ENCODE data around the gene YAE1.

YAE1 gene

DNA sequence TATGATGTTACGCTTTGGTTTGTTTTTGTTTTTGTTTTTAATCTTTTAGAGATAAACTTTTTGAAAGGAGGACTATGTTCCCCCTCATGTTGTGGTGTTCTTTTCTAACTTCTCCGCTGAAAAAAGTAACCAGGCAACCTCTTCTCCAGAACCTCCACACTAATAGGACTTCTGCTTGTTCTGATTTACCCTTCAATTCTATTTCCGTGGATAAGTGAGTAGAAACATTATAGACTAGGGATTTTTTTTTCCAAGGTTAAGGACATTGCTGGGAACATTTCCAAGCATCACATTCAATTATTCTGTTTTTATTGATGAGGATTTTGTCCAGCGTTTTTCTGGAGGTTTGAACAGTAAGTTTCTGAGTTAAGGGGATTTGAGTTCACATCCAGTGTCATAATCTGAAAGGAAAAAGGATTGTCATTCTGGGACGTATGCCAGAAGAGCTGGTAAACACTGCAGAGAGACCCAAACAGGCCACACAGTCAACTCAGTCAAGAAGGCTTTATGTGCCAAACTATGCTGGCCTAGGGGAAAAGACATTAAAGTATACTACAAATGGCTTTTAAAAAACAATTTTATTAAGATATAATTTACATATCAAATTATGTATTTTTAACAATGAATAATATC is 28.9 kb downstream of the YAE1 start:
- Histone ChIP-seq H3K27ac (no peak overlapping the region), H3K36me3 (no peaks in the 10 kb centered on the region), H3K4me3 (ENCODE audit: low read depth in 1 of 2, low read length in 1 of 2) (no peak overlapping the region), H3K4me1 (ENCODE audit: control insufficient read depth in 1 of 2, insufficient read depth in 1 of 2, low read depth in 1 of 2, low read length in 1 of 2) (no peaks in the 10 kb centered on the region), H3K27me3 (peaks cover 2% of the 10 kb centered on the region), H3K9me3 (no peaks in the 10 kb centered on the region)
- TF ChIP-seq, protein P1, sequence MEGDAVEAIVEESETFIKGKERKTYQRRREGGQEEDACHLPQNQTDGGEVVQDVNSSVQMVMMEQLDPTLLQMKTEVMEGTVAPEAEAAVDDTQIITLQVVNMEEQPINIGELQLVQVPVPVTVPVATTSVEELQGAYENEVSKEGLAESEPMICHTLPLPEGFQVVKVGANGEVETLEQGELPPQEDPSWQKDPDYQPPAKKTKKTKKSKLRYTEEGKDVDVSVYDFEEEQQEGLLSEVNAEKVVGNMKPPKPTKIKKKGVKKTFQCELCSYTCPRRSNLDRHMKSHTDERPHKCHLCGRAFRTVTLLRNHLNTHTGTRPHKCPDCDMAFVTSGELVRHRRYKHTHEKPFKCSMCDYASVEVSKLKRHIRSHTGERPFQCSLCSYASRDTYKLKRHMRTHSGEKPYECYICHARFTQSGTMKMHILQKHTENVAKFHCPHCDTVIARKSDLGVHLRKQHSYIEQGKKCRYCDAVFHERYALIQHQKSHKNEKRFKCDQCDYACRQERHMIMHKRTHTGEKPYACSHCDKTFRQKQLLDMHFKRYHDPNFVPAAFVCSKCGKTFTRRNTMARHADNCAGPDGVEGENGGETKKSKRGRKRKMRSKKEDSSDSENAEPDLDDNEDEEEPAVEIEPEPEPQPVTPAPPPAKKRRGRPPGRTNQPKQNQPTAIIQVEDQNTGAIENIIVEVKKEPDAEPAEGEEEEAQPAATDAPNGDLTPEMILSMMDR (IDR thresholded peaks at IDR 0.05): no peak

DNA sequence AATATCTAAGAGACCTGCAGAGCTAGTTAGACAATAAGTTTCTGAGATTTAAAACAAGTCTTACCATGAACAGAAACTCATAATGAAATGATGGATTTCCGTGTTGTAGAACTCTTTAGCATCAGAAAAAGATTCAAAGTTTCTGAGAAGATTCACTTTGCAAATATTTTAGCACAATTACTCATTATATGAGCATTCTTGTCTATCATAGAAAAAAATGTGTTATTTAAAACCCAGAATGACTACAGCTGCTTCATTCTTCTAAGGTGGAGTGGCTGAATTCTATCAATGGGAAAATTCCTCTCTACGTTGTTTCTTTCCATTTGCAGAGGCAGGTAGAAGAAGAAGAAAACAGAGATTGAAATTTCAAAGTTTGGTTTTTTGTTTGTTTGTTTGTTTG is 36.1 kb downstream of the YAE1 start:
- TF ChIP-seq, protein P1 (IDR thresholded peaks at IDR 0.05): no peak
- Histone ChIP-seq H3K4me3 (ENCODE audit: low read depth in 1 of 2, low read length in 1 of 2) (no peak overlapping the region), H3K4me1 (ENCODE audit: control insufficient read depth in 1 of 2, insufficient read depth in 1 of 2, low read depth in 1 of 2, low read length in 1 of 2) (no peaks in the 10 kb centered on the region), H3K27me3 (peaks cover 16% of the 10 kb centered on the region), H3K36me3 (no peaks in the 10 kb centered on the region), H3K27ac (no peak overlapping the region), H3K9me3 (no peaks in the 10 kb centered on the region)

DNA sequence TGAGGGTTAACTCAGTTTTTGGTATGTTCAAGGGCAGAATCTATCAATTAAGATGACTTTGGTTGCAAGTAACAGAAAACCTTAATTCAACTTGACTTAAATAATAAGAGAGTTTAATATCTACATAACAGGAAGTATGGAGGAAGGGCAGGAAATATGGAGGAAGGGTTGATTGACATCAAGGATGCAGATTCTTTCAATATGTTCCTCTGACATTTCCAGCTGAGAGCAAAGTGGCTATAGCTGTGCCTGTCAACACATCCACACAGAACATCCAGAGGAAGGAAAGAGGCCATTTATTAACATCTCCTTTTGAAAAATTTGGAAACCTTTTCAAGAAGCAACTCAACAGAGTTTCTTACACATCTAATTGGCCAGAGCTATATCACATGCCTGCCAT is 37.7 kb downstream of the YAE1 start:
- Histone ChIP-seq H3K27me3 (peaks cover 32% of the 10 kb centered on the region), H3K27ac (no peak overlapping the region), H3K4me3 (ENCODE audit: low read depth in 1 of 2, low read length in 1 of 2) (no peak overlapping the region), H3K4me1 (ENCODE audit: control insufficient read depth in 1 of 2, insufficient read depth in 1 of 2, low read depth in 1 of 2, low read length in 1 of 2) (no peaks in the 10 kb centered on the region), H3K36me3 (no peaks in the 10 kb centered on the region), H3K9me3 (no peaks in the 10 kb centered on the region)
- TF ChIP-seq, protein P1 (IDR thresholded peaks at IDR 0.05): no peak

DNA sequence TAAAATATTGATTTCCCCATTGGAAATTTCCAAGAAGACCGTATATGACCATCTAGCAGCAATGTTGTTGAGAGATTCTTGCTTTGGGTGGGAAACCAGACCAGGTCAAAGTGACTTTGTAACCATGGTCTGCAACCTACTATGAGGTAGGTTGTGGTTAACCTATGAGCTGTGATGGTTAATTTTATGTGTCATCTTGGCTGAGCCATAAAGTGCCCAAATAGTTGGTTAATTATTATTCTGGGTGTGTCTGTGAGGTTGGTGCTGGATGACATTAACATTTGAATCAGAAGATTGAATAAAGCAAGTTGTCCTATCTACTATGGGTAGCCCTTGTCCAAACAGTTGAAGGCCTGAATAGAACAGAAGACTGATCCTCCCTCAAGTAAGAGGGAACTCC is 38.9 kb downstream of the YAE1 start:
- Histone ChIP-seq H3K9me3 (no peaks in the 10 kb centered on the region), H3K4me3 (ENCODE audit: low read depth in 1 of 2, low read length in 1 of 2) (no peak overlapping the region), H3K36me3 (no peaks in the 10 kb centered on the region), H3K27ac (no peak overlapping the region), H3K27me3 (peaks cover 43% of the 10 kb centered on the region), H3K4me1 (ENCODE audit: control insufficient read depth in 1 of 2, insufficient read depth in 1 of 2, low read depth in 1 of 2, low read length in 1 of 2) (peaks cover 0 to 5% of the 10 kb centered on the region in 2 experiments)
- TF ChIP-seq, protein P1 (IDR thresholded peaks at IDR 0.05): no peak

DNA sequence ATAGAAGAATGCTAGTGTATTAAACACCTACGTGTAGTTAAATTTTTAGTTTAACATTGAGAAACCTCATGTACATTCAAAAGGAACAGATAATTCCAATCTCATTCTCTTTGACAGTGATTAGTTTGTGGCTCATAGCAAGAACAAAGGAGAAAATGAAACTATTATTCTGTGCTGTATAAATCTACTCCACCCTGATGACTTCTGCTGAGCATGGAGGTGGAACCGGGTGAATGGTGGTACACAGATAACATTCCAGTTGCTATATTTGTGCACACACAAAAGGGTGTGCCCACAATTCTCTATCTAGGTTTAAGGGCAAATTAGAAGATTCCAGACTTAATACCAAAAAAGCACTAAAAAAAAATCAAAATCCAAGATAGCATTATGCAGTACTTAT is 40.1 kb downstream of the YAE1 start:
- Histone ChIP-seq H3K27me3 (peaks cover 56% of the 10 kb centered on the region), H3K4me3 (ENCODE audit: low read depth in 1 of 2, low read length in 1 of 2) (no peak overlapping the region), H3K36me3 (no peaks in the 10 kb centered on the region), H3K4me1 (ENCODE audit: control insufficient read depth in 1 of 2, insufficient read depth in 1 of 2, low read depth in 1 of 2, low read length in 1 of 2) (peaks cover 0 to 5% of the 10 kb centered on the region in 2 experiments), H3K27ac (no peak overlapping the region), H3K9me3 (no peaks in the 10 kb centered on the region)
- TF ChIP-seq, protein P1 (IDR thresholded peaks at IDR 0.05): no peak
